HL-60 (cell line): ENCODE data around the gene ALPG.

Experiments used
- GABPA ChIP-seq: IDR thresholded peaks from 2 replicates; pipeline ENCODE4 v1.6.1; 2012; ENCODE audit warnings: low read depth
- POLR2AphosphoS5 ChIP-seq: IDR thresholded peaks from 2 replicates; pipeline ENCODE4 v1.6.1; 2012; ENCODE audit warnings: low read depth
- TF ChIP-seq, protein P1 (sequence below): IDR thresholded peaks from one replicate; pipeline ENCODE4 v1.5.1; 2011; ENCODE audit warnings: low read length, control low read depth, inconsistent platforms; ENCODE audit not compliant: insufficient read depth
- TF ChIP-seq, protein P2 (sequence below): IDR thresholded peaks from 2 replicates; pipeline ENCODE4 v1.6.1; 2012; ENCODE audit warnings: low read depth; ENCODE audit not compliant: insufficient replicate concordance

DNA sequence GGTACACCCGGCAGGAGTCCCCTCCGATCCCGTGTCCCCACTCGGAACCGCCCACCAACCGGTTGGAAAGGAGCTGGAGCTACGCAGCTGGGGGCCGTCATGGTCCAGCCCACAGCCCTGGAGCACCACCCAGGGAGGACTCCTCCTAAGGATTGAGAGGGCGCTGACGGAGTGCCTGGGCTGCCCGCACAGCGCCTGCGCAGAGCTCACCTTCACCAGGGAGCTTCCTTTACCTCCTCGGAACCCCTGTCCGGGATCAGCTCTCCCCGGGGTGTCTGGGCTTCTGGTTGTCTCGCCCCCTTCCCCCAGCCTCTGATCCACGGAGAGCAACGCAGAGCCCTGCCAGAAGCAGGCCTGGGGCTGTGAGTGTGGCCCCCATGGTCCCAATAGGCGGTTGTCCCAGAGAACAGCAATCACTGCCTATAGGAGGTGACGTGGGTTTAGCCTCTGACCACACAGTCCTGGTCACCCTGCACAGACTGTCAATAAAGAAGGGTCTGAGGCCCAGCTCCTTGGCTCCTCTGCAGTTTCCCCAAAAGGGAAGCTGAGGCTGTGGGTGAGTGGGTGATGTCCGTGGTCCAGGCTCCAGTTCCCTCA lies 14.6 kb downstream of the ALPG start:
- TF ChIP-seq POLR2AphosphoS5 (no peak), GABPA (no peak)
- TF ChIP-seq, protein P1, sequence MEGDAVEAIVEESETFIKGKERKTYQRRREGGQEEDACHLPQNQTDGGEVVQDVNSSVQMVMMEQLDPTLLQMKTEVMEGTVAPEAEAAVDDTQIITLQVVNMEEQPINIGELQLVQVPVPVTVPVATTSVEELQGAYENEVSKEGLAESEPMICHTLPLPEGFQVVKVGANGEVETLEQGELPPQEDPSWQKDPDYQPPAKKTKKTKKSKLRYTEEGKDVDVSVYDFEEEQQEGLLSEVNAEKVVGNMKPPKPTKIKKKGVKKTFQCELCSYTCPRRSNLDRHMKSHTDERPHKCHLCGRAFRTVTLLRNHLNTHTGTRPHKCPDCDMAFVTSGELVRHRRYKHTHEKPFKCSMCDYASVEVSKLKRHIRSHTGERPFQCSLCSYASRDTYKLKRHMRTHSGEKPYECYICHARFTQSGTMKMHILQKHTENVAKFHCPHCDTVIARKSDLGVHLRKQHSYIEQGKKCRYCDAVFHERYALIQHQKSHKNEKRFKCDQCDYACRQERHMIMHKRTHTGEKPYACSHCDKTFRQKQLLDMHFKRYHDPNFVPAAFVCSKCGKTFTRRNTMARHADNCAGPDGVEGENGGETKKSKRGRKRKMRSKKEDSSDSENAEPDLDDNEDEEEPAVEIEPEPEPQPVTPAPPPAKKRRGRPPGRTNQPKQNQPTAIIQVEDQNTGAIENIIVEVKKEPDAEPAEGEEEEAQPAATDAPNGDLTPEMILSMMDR: no peak
- TF ChIP-seq, protein P2, sequence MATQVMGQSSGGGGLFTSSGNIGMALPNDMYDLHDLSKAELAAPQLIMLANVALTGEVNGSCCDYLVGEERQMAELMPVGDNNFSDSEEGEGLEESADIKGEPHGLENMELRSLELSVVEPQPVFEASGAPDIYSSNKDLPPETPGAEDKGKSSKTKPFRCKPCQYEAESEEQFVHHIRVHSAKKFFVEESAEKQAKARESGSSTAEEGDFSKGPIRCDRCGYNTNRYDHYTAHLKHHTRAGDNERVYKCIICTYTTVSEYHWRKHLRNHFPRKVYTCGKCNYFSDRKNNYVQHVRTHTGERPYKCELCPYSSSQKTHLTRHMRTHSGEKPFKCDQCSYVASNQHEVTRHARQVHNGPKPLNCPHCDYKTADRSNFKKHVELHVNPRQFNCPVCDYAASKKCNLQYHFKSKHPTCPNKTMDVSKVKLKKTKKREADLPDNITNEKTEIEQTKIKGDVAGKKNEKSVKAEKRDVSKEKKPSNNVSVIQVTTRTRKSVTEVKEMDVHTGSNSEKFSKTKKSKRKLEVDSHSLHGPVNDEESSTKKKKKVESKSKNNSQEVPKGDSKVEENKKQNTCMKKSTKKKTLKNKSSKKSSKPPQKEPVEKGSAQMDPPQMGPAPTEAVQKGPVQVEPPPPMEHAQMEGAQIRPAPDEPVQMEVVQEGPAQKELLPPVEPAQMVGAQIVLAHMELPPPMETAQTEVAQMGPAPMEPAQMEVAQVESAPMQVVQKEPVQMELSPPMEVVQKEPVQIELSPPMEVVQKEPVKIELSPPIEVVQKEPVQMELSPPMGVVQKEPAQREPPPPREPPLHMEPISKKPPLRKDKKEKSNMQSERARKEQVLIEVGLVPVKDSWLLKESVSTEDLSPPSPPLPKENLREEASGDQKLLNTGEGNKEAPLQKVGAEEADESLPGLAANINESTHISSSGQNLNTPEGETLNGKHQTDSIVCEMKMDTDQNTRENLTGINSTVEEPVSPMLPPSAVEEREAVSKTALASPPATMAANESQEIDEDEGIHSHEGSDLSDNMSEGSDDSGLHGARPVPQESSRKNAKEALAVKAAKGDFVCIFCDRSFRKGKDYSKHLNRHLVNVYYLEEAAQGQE: no peak
